HG03045 (cell line): ENCODE data around the gene TJP3.

Source experiments
- ATAC-seq: cut with Tn5 transposase; IDR thresholded peaks from one replicate; pipeline ENCODE4 v1.9.1; 2021; ENCODE audit warnings: mild to moderate bottlenecking, moderate library complexity; ENCODE audit not compliant: unreplicated experiment

TJP3 gene

GRCh38 chr19:3782330-3782729, 74.1 kb downstream of the TJP3 start:
- no peak for ATAC-seq

GRCh38 chr19:3782903-3783302, 74.7 kb downstream of the TJP3 start:
- ATAC-seq = no peak

DNA sequence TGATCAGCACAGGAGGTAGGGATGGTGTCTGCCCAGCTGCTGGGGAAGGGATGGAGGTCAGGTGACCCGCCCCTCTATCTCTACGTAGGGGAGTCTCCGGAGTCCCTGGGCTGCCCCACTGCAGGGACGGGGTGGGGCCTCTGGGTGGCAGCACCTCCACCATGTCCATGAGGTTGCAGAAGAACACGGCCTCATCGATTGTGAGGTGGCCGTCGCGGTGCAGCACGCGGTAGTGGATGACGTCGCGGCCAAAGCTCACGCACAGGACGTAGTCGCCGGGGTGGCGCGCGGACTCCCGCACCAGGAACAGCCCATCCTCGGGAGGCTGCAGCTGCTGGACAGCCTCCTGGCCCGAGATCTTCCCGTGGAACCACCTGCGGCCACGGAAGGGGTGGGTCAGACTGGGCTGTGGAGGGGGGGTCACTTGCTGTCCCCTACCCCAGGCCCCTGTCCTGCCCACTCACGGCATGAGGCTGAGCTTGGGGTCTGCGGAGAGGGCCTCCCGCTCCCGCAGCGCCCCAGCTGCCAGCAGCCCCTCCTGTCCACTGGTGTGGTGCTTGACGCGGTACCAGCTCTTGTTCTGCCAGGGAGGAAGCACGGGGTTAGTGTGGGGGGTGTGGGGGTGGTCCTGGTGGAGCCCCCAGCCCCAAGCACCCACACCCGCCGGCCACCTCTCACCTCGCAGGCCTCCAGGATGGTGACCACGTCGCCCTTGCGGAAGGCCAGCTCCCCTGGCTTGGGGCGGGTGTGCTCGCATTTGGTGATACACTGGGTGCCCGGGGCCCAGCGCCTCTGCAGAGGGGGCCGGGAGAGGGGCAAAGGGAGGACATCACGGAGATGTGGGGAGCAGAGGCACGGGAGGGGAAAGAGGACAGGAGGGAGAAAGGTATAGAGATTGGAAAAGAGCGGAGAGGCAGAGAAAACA, 75.7 kb downstream of the TJP3 start:
- ATAC-seq = no peak

- ATAC-seq = no peak
Measured at GRCh38 chr19:3784607-3785450, 76.6 kb downstream of the TJP3 start.

DNA sequence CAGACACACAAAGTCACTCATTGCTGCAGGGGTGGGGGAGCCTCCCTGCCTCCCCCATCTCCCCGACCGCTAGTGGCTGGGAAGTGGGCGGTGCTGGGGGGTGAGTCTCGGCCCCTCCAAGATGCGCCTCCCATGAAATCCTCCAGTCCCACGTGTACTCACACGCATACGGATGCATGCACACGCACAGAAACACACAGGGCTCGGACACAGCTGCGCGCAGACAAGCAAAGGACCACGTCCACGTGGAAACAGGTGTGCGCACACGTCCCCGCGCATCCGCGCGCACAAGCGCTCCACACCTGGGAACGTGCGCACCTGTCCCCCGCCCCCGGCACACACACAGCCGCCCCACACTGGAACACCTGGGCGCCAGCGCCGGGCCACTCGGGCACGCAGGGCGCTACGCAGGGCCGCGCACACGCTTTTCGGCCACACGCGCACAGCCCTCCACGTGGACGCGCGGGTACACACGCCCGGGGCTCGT, 77.3 kb downstream of the TJP3 start:
- no peak for ATAC-seq

DNA sequence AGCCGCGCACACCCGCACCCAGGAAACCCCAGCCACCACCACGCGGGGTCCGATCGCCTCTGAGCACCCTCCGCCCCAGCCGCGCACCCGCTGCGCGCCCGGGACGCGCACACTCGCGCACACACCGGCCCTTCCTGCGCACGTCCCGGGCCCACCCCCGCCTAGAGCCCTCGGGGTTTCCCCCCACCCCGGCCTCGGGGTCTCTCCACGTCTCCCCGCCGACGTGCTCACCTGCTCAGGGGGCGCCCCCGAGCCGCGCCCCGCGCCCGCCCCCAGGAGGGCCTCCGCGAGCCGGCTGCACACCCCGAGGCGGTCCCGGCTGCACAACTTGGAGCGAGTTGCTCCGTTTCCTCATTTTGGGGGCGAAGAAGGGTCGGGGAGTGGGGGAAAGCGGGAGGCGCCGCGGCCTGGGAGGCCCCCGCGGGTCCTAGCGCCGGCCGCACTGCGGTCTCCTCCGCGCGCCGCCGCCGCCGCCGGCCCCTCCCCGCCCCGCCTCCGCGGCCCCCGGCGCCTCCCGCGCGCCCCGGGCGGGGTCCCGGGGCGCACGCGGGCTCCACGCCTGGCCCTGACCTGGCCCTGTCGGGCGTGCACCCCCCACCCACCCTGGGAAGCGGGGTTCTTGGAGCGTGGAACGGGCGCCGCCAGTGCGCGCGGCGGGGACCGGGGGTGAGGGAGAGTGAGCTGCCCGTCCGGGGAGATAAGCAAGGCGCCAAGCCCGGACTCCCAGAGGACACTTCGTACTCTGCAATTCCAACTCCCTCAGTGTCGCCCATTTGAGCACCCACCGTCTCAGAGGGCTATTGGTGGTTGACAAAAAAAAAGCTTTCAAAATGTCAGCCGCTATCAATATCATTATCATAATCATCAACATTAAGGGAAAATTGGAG, 78.0 kb downstream of the TJP3 start, which contains the start of gene MATK:
TSS of gene MATK (minus strand) at position 444 of the 887 bp plus-strand sequence. CDS start 1,246 bp downstream, outside the sequence.
- ATAC-seq = no peak

DNA sequence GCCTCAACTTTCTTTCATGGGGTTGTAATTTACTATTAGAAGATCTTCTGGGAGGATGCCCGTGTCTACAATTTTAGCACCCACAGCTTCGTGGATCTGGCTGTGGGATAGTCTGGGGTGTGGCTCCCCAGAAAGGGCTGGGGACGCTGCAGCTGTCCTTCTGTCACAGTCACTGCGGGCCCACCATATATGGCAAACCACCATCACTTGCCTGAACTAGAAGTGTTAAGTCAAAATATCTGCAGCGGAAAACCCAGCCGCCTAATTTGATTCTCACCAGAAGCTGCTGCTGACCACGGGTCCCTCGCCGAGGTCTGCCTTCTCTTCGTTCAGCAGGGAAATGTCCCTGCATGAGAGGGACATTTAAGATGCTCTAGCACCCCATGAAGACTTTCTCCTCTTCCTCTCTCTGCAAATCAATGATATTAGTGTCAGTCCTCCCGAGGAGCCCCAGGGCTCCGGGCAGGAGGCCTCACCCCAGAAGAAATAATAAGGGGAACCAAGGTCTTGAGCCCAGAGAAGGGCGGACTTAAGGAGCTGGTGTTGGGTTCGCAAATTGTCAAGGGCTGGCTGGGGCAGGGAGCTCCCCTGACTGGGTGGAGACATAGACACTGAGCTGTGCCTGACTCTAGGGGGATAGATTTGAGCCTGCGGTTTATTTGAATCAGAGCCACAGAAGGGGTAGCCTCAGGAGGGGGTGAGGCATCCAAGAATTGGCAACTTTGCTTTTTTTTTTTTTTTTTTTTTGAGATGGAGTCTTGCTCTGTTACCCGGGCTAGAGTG, 81.0 kb downstream of the TJP3 start:
- no peak for ATAC-seq

DNA sequence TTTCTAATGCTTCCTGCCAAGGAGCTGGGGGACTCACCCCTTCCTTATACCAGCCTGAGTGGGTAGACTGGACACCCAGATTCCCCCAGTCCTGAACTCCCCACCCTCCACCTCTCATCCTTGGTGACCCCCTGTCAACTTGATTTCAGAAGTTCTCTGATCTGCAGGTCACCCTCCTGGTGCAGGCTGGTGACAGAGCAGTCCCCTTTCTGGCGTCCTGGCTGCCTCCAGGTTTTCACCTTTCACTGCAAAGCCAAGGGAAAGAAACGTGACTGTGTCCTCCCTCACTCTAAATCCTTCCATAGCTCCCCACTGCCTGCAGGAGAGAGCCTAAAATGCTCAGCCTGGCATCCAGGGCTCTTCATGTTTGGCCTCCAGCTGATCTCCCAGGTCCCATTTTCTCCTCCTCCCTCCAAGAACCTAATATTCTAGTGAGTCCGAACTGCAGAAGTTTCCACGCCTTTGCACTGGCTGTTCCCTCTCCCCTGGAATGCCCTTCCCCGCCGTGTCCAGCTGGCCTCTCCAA, 82.1 kb downstream of the TJP3 start:
- ATAC-seq = no peak

DNA sequence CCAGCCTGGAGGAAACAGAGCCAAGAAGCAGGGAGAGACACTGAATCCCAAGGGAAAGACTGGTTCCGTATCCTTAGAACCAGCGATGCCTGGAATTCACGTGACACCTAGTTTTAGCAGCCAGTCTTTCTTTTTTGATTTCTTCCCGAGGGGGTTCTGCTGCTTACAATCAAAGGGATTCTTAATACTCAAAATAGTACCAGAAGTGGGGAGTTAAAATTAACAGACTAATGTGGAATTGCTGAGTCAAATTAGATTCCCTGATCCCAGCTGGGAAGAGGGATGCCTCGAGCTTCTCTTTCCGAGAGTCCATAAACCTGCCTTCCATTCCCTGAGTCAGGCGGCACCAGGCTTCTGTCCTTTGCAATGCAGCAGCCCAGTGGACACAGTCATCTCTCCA, 82.8 kb downstream of the TJP3 start:
- ATAC-seq = no peak

DNA sequence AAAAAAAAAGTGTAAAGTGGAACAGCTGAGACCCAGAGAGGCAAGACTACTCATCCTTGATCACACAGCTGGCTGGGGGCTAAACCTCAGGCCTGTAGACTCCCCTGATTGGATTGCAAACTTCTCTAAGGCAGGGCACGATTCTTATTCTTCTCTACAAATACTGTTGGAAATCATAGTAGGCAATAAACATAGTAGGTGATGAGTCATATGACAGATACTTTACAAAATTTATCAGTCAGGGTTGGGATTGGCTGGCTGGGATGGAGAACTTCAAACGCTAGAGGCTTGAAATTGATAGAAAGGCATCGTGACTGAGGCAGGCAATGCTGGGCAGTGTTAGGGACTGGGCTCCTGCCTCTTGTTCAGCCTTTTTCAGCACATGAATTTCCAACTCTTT, 83.9 kb downstream of the TJP3 start:
- ATAC-seq = no peak

GRCh38 chr19:3793799-3794198, 85.6 kb downstream of the TJP3 start:
- ATAC-seq = no peak

GRCh38 chr19:3796358-3796757, 88.2 kb downstream of the TJP3 start:
- no peak for ATAC-seq

GRCh38 chr19:3798137-3798536, 90.0 kb downstream of the TJP3 start:
- ATAC-seq = no peak
